Erythroblast (primary cell): ENCODE measurements around the gene TMEM165.
"Not testable (repeated sequence)": the region's sequence is repeated elsewhere in the genome, so short reads cannot be mapped to it uniquely, and the experiment has no call there.

ENCODE experiments used
- GATA1 ChIP-seq: IDR thresholded peaks from 2 replicates; pipeline ENCODE4 v1.6.1; 2011; ENCODE audit warnings: low read depth, mild to moderate bottlenecking, control low read depth, low read length, moderate library complexity
- POLR2A ChIP-seq: IDR thresholded peaks from 2 replicates; pipeline ENCODE4 v1.6.1; 2011; ENCODE audit warnings: mild to moderate bottlenecking, low read length

GRCh38 chr4:55350870-55351269 is 44.9 kb upstream of the TMEM165 start:
- TF ChIP-seq POLR2A, GATA1: not testable (repeated sequence)
